HEK293 (cell line): ENCODE measurements around the gene DCTN2.
A peak's percentile ranks its signal among the peaks of the same experiment; 100 is the strongest.

Experiments
- EGR2 ChIP-seq: fragments of 450-650 bp; formaldehyde crosslinking; IDR thresholded peaks from 2 replicates; pipeline ENCODE4 v1.5.1; 2016; ENCODE audit warnings: low read depth, missing biosample characterization, missing genetic modification characterization
- ZBTB17 ChIP-seq: fragments of 450-650 bp; formaldehyde crosslinking; IDR thresholded peaks from 2 replicates; pipeline ENCODE4 v1.5.1; 2016; ENCODE audit warnings: missing biosample characterization, missing genetic modification characterization
- ZBTB20 ChIP-seq: fragments of 450-650 bp; formaldehyde crosslinking; IDR thresholded peaks from 2 replicates; pipeline ENCODE4 v1.5.1; 2016; ENCODE audit warnings: missing biosample characterization, missing genetic modification characterization
- ZFHX2 ChIP-seq: fragments of 450-650 bp; formaldehyde crosslinking; conservative IDR thresholded peaks from 2 replicates; pipeline ENCODE4 v1.5.1; 2016; ENCODE audit warnings: missing biosample characterization, missing genetic modification characterization
- ZNF23 ChIP-seq: fragments of 450-650 bp; formaldehyde crosslinking; IDR thresholded peaks from 2 replicates; pipeline ENCODE4 v1.5.1; 2016; ENCODE audit warnings: missing biosample characterization, missing genetic modification characterization, borderline replicate concordance
- ZNF239 ChIP-seq: fragments of 450-650 bp; formaldehyde crosslinking; IDR thresholded peaks from 2 replicates; pipeline ENCODE4 v1.5.1; 2016; ENCODE audit warnings: missing biosample characterization, missing genetic modification characterization
- ZNF350 ChIP-seq: fragments of 450-650 bp; formaldehyde crosslinking; IDR thresholded peaks from 2 replicates; pipeline ENCODE4 v1.5.0; 2017; ENCODE audit warnings: missing biosample characterization, mild to moderate bottlenecking, missing genetic modification characterization
- ZNF510 ChIP-seq: fragments of 450-650 bp; formaldehyde crosslinking; IDR thresholded peaks from 2 replicates; pipeline ENCODE4 v1.5.1; 2018; ENCODE audit warnings: mild to moderate bottlenecking, missing genetic modification characterization, missing biosample characterization; ENCODE audit not compliant: insufficient replicate concordance
- ZNF600 ChIP-seq: fragments of 450-650 bp; formaldehyde crosslinking; IDR thresholded peaks from 2 replicates; pipeline ENCODE4 v1.5.1; 2016; ENCODE audit warnings: missing biosample characterization, missing genetic modification characterization
- ZNF747 ChIP-seq: fragments of 450-650 bp; formaldehyde crosslinking; IDR thresholded peaks from 2 replicates; pipeline ENCODE4 v1.5.1; 2016; ENCODE audit warnings: missing biosample characterization, missing genetic modification characterization
- TF ChIP-seq, protein P1 (sequence below): fragments of 450-650 bp; formaldehyde crosslinking; IDR thresholded peaks from 2 replicates; pipeline ENCODE4 v1.5.1; 2016; ENCODE audit warnings: missing biosample characterization, missing genetic modification characterization
- TF ChIP-seq, protein P2 (sequence below): fragments of 450-650 bp; formaldehyde crosslinking; IDR thresholded peaks from 2 replicates; pipeline ENCODE4 v1.5.1; 2016; ENCODE audit warnings: missing biosample characterization, missing genetic modification characterization
- TF ChIP-seq, protein P3 (sequence below): fragments of 450-650 bp; formaldehyde crosslinking; IDR thresholded peaks from 2 replicates; pipeline ENCODE4 v1.5.1; 2016; ENCODE audit warnings: missing biosample characterization, missing genetic modification characterization
- TF ChIP-seq, protein P4 (sequence below): sonication (generic); formaldehyde crosslinking; IDR thresholded peaks from 2 replicates; pipeline ENCODE4 v1.8.1; 2022; ENCODE audit warnings: mild to moderate bottlenecking, moderate library complexity, missing genetic modification reagents
- TF ChIP-seq, protein P5 (sequence below): fragments of 450-650 bp; formaldehyde crosslinking; IDR thresholded peaks from 2 replicates; pipeline ENCODE4 v1.5.1; 2017; ENCODE audit warnings: missing biosample characterization, missing genetic modification characterization
- TF ChIP-seq, protein P6 (sequence below): fragments of 450-650 bp; formaldehyde crosslinking; IDR thresholded peaks from 2 replicates; pipeline ENCODE4 v1.5.1; 2017; ENCODE audit warnings: missing biosample characterization, missing genetic modification characterization

DCTN2 gene

DNA sequence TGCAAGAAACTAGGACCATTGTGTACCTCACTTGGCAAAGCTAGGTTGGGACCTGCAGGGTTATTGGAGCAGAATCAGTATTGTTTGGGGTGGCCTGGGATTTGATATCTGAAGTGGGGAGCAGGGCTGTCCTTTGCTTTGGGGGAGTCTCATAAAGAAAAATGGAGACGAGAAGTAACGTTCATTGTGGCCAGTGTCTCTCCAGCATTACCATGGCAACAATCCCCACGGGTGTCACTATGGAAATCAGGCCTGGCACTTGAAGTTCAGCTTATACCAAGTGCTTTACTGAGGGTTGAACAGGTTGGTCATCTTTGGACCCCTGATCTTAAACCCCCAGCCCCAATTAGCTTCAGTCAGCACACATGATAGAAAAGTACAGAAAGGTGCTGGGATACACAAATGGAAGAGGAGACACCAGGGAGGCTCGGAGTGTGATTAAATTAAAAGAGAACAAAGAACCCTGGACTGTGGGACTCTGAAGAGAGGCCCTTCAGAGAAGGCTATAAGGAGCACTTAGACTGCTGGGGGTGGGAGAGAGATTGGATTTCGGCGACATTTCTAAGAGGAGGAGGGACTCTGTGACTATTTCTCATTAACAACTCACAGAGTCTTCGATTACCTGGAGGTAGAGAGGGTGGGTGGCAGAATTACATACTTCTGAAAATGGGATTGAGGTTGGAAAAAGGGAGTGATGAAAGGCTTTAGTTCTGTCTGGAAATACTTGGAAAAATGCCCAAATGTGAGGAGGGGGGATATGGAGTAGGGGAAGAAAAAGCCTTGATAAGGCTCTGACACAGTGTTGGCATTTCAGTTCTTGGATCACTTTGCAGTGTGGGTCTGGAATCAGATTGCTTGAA is 6.6 kb upstream of the DCTN2 start (continued):
- TF ChIP-seq ZBTB17 (peak; percentile 27; the same call in 1 of the 2 replicates), ZNF747 (tag by site-specific recombination) (no peak), ZNF239 (tag by site-specific recombination) (no peak), ZNF23 (tag by site-specific recombination) (no peak), ZBTB20 (tag by site-specific recombination) (0 out of 2 replicates have a peak, but pooled peaks have one; percentile 28), ZFHX2 (tag by site-specific recombination) (peak; percentile 84), ZNF600 (tag by site-specific recombination) (0 out of 2 replicates have a peak, but pooled peaks have one; percentile 15), ZNF350 (no peak), EGR2 (tag by site-specific recombination) (peak; percentile 88), ZNF510 (tag by site-specific recombination) (no peak)
- TF ChIP-seq, protein P1, sequence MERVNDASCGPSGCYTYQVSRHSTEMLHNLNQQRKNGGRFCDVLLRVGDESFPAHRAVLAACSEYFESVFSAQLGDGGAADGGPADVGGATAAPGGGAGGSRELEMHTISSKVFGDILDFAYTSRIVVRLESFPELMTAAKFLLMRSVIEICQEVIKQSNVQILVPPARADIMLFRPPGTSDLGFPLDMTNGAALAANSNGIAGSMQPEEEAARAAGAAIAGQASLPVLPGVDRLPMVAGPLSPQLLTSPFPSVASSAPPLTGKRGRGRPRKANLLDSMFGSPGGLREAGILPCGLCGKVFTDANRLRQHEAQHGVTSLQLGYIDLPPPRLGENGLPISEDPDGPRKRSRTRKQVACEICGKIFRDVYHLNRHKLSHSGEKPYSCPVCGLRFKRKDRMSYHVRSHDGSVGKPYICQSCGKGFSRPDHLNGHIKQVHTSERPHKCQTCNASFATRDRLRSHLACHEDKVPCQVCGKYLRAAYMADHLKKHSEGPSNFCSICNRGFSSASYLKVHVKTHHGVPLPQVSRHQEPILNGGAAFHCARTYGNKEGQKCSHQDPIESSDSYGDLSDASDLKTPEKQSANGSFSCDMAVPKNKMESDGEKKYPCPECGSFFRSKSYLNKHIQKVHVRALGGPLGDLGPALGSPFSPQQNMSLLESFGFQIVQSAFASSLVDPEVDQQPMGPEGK, result peak; percentile 24; the same call in 1 of the 2 replicates
- TF ChIP-seq, protein P2, sequence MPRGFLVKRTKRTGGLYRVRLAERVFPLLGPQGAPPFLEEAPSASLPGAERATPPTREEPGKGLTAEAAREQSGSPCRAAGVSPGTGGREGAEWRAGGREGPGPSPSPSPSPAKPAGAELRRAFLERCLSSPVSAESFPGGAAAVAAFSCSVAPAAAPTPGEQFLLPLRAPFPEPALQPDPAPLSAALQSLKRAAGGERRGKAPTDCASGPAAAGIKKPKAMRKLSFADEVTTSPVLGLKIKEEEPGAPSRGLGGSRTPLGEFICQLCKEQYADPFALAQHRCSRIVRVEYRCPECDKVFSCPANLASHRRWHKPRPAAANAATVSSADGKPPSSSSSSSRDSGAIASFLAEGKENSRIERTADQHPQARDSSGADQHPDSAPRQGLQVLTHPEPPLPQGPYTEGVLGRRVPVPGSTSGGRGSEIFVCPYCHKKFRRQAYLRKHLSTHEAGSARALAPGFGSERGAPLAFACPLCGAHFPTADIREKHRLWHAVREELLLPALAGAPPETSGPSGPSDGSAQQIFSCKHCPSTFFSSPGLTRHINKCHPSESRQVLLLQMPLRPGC, result no peak
- TF ChIP-seq, protein P3, sequence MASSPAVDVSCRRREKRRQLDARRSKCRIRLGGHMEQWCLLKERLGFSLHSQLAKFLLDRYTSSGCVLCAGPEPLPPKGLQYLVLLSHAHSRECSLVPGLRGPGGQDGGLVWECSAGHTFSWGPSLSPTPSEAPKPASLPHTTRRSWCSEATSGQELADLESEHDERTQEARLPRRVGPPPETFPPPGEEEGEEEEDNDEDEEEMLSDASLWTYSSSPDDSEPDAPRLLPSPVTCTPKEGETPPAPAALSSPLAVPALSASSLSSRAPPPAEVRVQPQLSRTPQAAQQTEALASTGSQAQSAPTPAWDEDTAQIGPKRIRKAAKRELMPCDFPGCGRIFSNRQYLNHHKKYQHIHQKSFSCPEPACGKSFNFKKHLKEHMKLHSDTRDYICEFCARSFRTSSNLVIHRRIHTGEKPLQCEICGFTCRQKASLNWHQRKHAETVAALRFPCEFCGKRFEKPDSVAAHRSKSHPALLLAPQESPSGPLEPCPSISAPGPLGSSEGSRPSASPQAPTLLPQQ (tag by site-specific recombination), result no peak
- TF ChIP-seq, protein P4, sequence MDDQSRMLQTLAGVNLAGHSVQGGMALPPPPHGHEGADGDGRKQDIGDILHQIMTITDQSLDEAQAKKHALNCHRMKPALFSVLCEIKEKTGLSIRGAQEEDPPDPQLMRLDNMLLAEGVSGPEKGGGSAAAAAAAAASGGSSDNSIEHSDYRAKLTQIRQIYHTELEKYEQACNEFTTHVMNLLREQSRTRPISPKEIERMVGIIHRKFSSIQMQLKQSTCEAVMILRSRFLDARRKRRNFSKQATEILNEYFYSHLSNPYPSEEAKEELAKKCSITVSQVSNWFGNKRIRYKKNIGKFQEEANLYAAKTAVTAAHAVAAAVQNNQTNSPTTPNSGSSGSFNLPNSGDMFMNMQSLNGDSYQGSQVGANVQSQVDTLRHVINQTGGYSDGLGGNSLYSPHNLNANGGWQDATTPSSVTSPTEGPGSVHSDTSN (CRISPR knock-in tag), result no peak
- TF ChIP-seq, protein P5, sequence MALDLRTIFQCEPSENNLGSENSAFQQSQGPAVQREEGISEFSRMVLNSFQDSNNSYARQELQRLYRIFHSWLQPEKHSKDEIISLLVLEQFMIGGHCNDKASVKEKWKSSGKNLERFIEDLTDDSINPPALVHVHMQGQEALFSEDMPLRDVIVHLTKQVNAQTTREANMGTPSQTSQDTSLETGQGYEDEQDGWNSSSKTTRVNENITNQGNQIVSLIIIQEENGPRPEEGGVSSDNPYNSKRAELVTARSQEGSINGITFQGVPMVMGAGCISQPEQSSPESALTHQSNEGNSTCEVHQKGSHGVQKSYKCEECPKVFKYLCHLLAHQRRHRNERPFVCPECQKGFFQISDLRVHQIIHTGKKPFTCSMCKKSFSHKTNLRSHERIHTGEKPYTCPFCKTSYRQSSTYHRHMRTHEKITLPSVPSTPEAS, result no peak
- TF ChIP-seq, protein P6, sequence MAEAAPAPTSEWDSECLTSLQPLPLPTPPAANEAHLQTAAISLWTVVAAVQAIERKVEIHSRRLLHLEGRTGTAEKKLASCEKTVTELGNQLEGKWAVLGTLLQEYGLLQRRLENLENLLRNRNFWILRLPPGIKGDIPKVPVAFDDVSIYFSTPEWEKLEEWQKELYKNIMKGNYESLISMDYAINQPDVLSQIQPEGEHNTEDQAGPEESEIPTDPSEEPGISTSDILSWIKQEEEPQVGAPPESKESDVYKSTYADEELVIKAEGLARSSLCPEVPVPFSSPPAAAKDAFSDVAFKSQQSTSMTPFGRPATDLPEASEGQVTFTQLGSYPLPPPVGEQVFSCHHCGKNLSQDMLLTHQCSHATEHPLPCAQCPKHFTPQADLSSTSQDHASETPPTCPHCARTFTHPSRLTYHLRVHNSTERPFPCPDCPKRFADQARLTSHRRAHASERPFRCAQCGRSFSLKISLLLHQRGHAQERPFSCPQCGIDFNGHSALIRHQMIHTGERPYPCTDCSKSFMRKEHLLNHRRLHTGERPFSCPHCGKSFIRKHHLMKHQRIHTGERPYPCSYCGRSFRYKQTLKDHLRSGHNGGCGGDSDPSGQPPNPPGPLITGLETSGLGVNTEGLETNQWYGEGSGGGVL (tag by site-specific recombination), result peak; percentile 67
